Stimulated activated naive CD8-positive, alpha-beta T cell treated with anti-CD3 and anti-CD28 coated beads, Interleukin-15, Interleukin-2, amounts not matched to agents 100 ng/mL and 50 ng/mL, for 24 hours (primary cell): Measurements from ENCODE around the gene INSM1.
"Not testable (repeated sequence)": the region's sequence is repeated elsewhere in the genome, so short reads cannot be mapped to it uniquely, and the experiment has no call there.

Experiments used
- H3K27ac Mint-ChIP-seq: one replicate; pipeline ENCODE4 v1.8.0; 2021; ENCODE audit warnings: mild to moderate bottlenecking, mixed read lengths
- H3K27me3 Mint-ChIP-seq: one replicate; pipeline ENCODE4 v1.8.0; 2021; ENCODE audit warnings: mixed read lengths
- H3K36me3 Mint-ChIP-seq: one replicate; pipeline ENCODE4 v1.8.0; 2021; ENCODE audit warnings: low read depth, mixed read lengths
- H3K4me1 Mint-ChIP-seq: one replicate; pipeline ENCODE4 v1.8.0; 2021; ENCODE audit warnings: low read depth, mixed read lengths
- H3K4me3 Mint-ChIP-seq: one replicate; pipeline ENCODE4 v1.8.0; 2021; ENCODE audit warnings: mild to moderate bottlenecking, mixed read lengths
- H3K9me3 Mint-ChIP-seq: one replicate; pipeline ENCODE4 v1.8.0; 2021; ENCODE audit warnings: mixed read lengths

The INSM1 gene

DNA sequence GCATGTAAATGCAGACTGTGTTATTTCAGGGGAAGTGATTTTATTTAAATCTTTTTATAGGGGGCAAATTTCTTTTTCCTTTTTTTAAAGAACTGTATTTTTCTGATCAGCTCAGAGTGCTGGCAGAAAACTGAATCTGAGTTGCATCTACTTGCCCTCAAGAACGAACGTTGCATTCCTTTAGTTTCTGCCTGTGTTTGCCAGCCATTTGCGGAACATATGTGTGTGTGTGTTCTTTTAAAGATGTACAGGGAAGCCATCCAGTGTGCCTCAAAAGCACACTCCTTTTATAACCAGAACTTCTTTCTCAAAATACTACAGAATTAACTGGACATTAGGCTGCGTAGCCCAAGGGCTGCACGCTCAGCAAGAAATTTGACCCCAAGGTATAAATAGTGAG lies 25.8 kb upstream of the INSM1 start:
- Mint-ChIP-seq H3K4me1 (no peaks in the 10 kb centered on the region), H3K9me3 (peaks cover 1% of the 10 kb centered on the region), H3K4me3 (no peak overlapping the region), H3K36me3 (peaks cover 1% of the 10 kb centered on the region), H3K27ac (no peak overlapping the region), H3K27me3 (peaks cover 23% of the 10 kb centered on the region)

DNA sequence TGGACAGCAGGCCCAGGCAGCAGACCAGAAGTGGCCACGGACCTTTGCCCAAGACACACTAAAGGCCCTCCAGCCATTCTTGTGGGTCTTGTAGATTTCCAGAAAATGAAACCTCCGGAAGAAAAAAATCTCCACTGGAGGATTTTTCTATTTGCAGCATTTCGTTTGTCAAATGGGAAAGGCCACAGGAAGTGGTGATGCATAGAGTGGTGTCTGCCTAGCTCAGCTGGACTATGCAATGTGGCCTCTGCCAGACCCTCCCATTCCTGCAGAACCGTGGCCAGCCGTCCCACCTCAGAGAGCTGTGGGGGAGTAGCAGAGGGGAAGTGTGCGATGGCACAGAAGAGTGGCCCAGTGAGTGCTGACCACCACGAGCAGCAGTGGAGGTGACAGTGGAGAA lies 24.0 kb upstream of the INSM1 start:
- Mint-ChIP-seq H3K27me3 (peaks cover 37% of the 10 kb centered on the region), H3K4me3 (no peak overlapping the region), H3K4me1 (no peaks in the 10 kb centered on the region), H3K27ac (no peak overlapping the region), H3K9me3 (peaks cover 5% of the 10 kb centered on the region), H3K36me3 (peaks cover 4% of the 10 kb centered on the region)

DNA sequence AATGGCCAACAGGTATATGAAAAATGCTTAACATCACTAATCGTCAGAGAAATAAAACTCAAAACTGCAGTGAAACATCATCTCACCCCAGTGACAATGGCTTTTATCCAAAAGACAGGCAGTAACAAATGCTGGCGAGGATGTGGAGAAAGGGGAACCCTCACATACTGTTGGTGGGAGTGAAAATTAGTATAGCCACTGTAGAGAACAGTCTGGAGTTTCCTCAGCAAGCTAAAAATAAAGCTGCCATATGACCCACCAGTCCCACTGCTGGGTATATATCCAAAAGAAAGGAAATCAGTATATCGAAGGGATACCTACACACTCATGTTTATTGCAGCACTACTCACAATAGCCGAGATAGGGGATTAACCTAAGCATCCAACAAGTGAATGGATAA lies 23.4 kb upstream of the INSM1 start:
- H3K4me1 Mint-ChIP-seq, result no peaks in the 10 kb centered on the region
- no peak overlapping the region for H3K27ac Mint-ChIP-seq
- peaks cover 4% of the 10 kb centered on the region for H3K36me3 Mint-ChIP-seq
- peaks cover 41% of the 10 kb centered on the region for H3K27me3 Mint-ChIP-seq
- peaks cover 5% of the 10 kb centered on the region for H3K9me3 Mint-ChIP-seq
- H3K4me3 Mint-ChIP-seq, result no peak overlapping the region

DNA sequence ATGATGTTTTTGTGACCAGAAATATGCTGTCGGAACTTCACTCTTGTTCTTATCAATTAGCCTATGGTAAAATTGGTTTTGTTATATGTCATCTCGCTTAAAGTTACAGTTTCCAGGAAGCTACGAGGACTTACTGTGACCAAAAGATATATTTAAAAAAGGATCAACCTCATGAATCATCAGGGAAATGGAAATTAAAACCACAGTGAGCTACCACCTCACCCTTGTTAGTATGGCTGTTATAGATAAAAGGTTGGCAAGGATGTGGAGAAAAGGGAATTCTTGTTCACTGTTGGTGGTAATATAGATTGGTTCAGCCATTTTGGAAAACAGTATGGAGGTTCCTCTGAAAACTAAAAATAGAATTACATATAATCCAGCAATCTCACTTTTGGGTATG lies 14.3 kb upstream of the INSM1 start:
- Mint-ChIP-seq H3K4me1 (peaks cover 16% of the 10 kb centered on the region), H3K27ac (peak overlapping the region; percentile 9), H3K9me3 (peaks cover 9% of the 10 kb centered on the region), H3K27me3 (peaks cover 43% of the 10 kb centered on the region), H3K4me3 (no peak overlapping the region), H3K36me3 (no peaks in the 10 kb centered on the region)

- H3K4me3 Mint-ChIP-seq, H3K9me3 Mint-ChIP-seq, H3K36me3 Mint-ChIP-seq, H3K27ac Mint-ChIP-seq: not testable (repeated sequence)
- peaks cover 39% of the 10 kb centered on the region for H3K27me3 Mint-ChIP-seq
- peaks cover 26% of the 10 kb centered on the region for H3K4me1 Mint-ChIP-seq
Measured at GRCh38 chr20:20355503-20355902, 12.4 kb upstream of the INSM1 start.

DNA sequence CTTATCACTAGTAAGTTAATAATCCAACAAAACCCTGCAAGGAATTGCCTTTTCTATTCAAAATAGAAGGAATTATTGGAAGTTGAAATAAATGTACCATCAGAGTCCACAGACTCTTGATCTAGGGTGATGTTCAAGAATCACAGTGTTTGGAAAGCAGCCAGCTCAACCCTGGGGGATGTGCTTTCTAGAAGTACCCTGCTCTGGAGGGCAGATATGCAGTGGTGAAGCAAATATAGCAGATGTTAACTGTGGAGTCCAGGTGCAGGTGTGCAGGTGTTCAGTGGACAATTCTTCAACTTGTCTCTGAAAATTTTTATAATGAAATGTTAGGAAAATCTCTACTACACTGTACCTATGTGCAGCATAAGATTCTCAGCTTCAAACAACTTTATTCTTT lies 9.1 kb upstream of the INSM1 start:
- Mint-ChIP-seq H3K9me3 (peaks cover 6% of the 10 kb centered on the region), H3K4me1 (peaks cover 33% of the 10 kb centered on the region), H3K27me3 (peaks cover 48% of the 10 kb centered on the region), H3K27ac (no peak overlapping the region), H3K36me3 (no peaks in the 10 kb centered on the region), H3K4me3 (no peak overlapping the region)

DNA sequence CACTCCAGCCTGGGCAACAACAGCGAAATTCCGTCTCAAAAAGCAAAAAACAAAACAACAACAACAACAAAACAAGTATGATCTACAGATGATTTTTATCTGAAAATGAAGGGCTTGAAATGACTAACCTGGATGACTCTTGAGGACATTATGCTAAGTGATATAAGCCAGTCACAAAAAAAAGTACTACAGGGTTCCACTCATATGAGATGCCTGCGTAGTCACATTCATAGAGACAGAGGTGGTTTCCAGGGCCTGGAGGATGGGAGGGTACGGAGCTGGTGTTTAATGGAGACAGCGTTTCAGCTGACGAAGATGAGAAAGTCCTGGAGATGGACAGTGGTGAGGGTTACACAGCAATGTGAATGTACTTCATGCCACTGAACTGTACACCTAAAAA lies 8.3 kb upstream of the INSM1 start:
- Mint-ChIP-seq H3K4me1 (peaks cover 30% of the 10 kb centered on the region), H3K36me3 (no peaks in the 10 kb centered on the region), H3K27ac (no peak overlapping the region), H3K9me3 (peaks cover under 1% of the 10 kb centered on the region), H3K27me3 (peaks cover 48% of the 10 kb centered on the region), H3K4me3 (no peak overlapping the region)

DNA sequence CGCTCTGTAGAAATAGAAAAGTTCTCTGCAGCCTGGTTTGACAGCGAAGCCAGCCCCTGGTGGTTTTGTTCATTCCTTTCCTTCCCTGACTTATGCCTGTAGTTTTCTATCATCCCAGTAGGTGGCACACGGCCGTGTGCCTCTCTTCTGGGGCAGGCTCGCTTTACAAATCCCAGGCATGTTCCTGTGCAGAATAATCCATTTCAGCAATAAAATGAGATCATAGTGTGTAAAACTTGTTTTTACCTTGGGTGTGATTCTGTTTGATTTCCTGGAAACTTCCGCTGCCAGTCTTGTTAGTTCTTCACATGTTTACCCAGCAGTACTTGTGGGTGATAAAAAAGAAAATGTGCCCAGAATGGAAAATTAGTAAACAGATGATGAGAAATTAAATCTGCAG lies 7.4 kb upstream of the INSM1 start:
- Mint-ChIP-seq H3K27ac (no peak overlapping the region), H3K4me1 (peaks cover 38% of the 10 kb centered on the region), H3K9me3 (no peaks in the 10 kb centered on the region), H3K36me3 (no peaks in the 10 kb centered on the region), H3K27me3 (peaks cover 56% of the 10 kb centered on the region), H3K4me3 (peak overlapping the region; percentile 10)

DNA sequence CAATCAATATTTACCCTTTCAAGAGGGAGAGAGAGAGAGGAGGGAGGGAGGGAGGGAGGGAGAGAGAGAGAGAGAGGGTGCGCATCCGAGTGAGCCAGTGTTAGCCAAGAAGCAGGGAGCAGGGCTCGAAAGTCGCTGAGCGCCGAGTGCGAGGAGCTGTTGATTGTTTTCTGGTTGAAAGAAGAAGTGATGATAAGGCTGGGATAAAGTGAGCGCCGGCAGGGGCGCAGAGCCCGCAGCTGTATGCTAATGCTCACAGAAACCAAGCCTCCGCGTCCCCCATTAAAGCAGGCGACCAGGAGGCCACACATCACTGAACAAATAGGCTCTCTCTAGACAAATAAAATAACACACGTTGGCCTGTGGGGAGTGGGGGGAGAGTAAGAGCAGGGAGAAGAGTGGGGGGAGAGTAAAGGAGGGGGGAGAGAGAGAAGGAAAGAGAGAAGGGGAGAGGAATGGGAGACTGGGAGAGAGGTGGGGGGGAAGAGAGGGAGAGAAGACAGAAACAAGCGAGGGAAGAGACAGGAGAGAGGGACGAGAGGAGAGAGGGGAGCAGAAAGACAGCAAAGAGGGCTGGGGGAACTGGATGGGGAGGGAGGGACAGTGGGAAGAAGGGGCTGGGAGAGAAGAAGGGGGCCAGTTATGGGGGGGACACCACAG lies 5.0 kb upstream of the INSM1 start:
- Mint-ChIP-seq H3K4me1 (peaks cover 51% of the 10 kb centered on the region), H3K27ac (no peak overlapping the region), H3K4me3 (no peak overlapping the region), H3K9me3 (no peaks in the 10 kb centered on the region), H3K27me3 (peaks cover 74% of the 10 kb centered on the region), H3K36me3 (no peaks in the 10 kb centered on the region)

GRCh38 chr20:20363434-20363798 lies 4.5 kb upstream of the INSM1 start:
- Mint-ChIP-seq H3K27me3 (peaks cover 74% of the 10 kb centered on the region), H3K4me1 (peaks cover 51% of the 10 kb centered on the region), H3K27ac (no peak overlapping the region), H3K4me3 (peak overlapping the region; percentile 48), H3K36me3 (no peaks in the 10 kb centered on the region), H3K9me3 (no peaks in the 10 kb centered on the region)

DNA sequence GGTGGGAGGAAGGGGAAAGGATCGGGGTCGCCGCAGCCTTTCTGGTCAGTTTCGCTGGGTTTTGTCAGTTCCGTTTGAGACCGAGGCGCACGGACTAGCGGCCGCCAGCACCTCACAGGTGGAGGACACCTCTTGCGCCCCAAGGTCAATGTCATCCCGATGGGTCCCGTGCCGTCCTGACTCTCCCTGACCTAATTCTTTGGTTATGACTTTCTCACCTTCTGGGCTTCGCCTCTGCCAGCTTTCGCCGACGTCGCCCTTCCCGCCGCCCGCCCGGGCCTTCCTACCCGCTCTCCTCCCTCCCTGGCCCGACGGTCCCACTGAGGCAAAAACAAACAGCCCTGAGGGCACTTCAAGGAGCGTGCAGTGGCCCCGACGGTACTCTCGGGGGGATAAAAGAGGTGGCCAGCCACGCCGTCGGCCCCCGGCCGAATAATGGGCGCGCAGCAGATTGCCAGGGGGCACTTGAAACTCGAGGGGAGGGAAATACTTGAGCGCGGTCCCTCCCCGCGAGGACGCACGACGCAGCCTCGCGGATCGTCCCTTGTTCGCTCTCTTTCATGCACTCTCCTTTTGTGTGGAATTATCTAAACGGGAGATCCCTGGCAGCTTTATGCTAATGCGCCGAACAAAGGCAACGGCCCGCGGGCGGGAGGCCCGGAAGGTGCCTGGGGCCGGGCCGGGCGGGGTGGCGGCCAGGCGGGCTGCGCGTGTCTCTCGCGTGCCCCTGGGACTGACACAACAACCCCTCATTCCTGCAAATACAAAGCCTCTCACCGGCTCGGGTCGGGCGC lies 3.9 kb upstream of the INSM1 start:
- Mint-ChIP-seq H3K27ac (no peak overlapping the region), H3K4me1 (peaks cover 51% of the 10 kb centered on the region), H3K4me3 (peak overlapping the region; percentile 48), H3K36me3 (no peaks in the 10 kb centered on the region), H3K9me3 (no peaks in the 10 kb centered on the region), H3K27me3 (peaks cover 74% of the 10 kb centered on the region)

GRCh38 chr20:20364593-20365479 lies 3.1 kb upstream of the INSM1 start:
- H3K36me3 Mint-ChIP-seq, result peaks cover under 1% of the 10 kb centered on the region
- H3K27me3 Mint-ChIP-seq, result peaks cover 72% of the 10 kb centered on the region
- no peaks in the 10 kb centered on the region for H3K9me3 Mint-ChIP-seq
- H3K4me1 Mint-ChIP-seq, result peaks cover 50% of the 10 kb centered on the region
- H3K4me3 Mint-ChIP-seq, result peak overlapping the region; percentile 48
- peak overlapping the region; percentile 55 for H3K27ac Mint-ChIP-seq

- H3K4me1 Mint-ChIP-seq, result peaks cover 46% of the 10 kb centered on the region
- H3K4me3 Mint-ChIP-seq, result peak overlapping the region; percentile 48
- no peaks in the 10 kb centered on the region for H3K9me3 Mint-ChIP-seq
- H3K27me3 Mint-ChIP-seq, result peaks cover 72% of the 10 kb centered on the region
- peak overlapping the region; percentile 55 for H3K27ac Mint-ChIP-seq
- peaks cover 5% of the 10 kb centered on the region for H3K36me3 Mint-ChIP-seq
Measured at GRCh38 chr20:20365480-20366161, 2.3 kb upstream of the INSM1 start.

- peak overlapping the region; percentile 55 for H3K27ac Mint-ChIP-seq
- H3K36me3 Mint-ChIP-seq, result peaks cover 5% of the 10 kb centered on the region
- H3K4me3 Mint-ChIP-seq, result peak overlapping the region; percentile 26
- peaks cover 40% of the 10 kb centered on the region for H3K4me1 Mint-ChIP-seq
- H3K9me3 Mint-ChIP-seq, result no peaks in the 10 kb centered on the region
- peaks cover 72% of the 10 kb centered on the region for H3K27me3 Mint-ChIP-seq
Measured at GRCh38 chr20:20366551-20366875, 1.4 kb upstream of the INSM1 start.
